ENCODE results near the gene SHANK3. TPM values are rescaled to one million over a fixed set of nuclear protein-coding genes. Genes with fewer than 3 reads are reported as not detected.

Gene SHANK3
- total and polyA plus RNA-seq, 2 donors (not counting 1 experiment from before 2014, with no cell fraction given): not detected

DNA sequence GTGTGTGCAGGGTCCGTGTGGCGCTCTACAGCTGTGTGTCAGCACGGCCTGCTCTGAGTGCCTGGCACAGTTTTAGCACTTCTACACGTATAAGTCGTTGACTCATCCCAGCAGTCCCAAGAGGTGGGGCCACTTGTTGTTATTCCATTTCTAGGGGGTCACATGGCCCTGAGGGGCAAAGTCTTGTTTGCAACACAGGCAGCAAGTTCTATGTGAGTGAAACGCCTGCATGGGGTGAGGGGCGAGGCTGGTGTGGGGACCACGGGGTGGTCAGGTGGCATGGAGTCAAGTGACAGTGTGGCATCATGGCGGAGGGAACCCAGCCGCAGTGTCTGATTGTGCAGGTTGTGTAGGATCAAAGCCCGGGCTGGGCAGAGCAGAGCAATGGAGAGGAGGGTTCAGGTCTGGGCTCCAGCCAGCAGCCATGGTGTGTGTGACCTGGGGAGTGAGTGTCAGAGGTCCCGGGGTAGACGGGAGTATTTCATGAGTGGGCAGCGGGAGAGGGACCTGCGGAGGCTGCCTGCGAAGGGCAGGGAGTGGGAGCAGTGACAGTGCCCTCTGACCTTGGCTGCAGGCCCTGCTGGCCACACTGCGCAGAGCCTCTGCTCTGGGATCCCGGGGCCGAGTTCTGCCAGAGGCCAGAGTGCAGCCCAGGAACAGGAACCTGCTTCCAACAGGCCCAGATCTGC lies 27.9 kb downstream of the SHANK3 start:
- no peak for DNase-seq
- H3K27ac Mint-ChIP-seq: no peak overlapping the region
- TF ChIP-seq, protein P1, sequence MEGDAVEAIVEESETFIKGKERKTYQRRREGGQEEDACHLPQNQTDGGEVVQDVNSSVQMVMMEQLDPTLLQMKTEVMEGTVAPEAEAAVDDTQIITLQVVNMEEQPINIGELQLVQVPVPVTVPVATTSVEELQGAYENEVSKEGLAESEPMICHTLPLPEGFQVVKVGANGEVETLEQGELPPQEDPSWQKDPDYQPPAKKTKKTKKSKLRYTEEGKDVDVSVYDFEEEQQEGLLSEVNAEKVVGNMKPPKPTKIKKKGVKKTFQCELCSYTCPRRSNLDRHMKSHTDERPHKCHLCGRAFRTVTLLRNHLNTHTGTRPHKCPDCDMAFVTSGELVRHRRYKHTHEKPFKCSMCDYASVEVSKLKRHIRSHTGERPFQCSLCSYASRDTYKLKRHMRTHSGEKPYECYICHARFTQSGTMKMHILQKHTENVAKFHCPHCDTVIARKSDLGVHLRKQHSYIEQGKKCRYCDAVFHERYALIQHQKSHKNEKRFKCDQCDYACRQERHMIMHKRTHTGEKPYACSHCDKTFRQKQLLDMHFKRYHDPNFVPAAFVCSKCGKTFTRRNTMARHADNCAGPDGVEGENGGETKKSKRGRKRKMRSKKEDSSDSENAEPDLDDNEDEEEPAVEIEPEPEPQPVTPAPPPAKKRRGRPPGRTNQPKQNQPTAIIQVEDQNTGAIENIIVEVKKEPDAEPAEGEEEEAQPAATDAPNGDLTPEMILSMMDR (IDR thresholded peaks at IDR 0.05): no peak
- TF ChIP-seq EZH2 (IDR thresholded peaks at IDR 0.05; ENCODE audit: borderline replicate concordance, insufficient read depth, low read depth, low read length, poor library complexity, severe bottlenecking): no peak

DNA sequence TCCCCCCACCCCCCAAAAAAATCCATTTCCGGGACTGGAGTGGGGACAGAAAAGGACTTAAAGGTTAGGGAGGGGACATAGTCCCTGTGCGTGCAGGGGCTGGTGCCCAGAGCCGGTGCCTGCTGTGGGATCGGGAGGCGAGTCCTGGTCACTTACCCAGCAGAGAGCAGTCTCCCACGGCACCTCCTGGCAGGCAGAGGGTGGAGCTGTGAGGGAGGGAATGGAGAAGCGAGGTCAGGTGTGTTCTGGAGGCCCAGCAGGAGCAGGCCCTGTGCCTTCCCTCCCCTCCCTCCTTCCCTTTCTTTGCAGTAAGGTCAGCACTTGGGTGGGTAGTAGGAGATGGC lies 28.4 kb downstream of the SHANK3 start:
- Histone ChIP-seq H3K4me2 (replicated peaks; ENCODE audit: low read depth, low read length, poor library complexity, severe bottlenecking) (no peak overlapping the region), H3K27ac (ENCODE audit: low read length in 2 of 2) (no peak overlapping the region), H3K4me1 (ENCODE audit: control insufficient read depth in 2 of 2, insufficient read depth in 2 of 2, low read length in 2 of 2) (no peaks in the 10 kb centered on the region), H3K36me3 (replicated peaks in 1 of 2; ENCODE audit: control extremely low read depth in 1 of 2, control insufficient read depth in 1 of 2, extremely low read depth in 1 of 2, insufficient read depth in 2 of 2, low read length in 1 of 2) (no peaks in the 10 kb centered on the region), H3K4me3 (ENCODE audit: control extremely low read depth in 1 of 5, extremely low read depth in 1 of 5, insufficient read depth in 1 of 5, low read depth in 2 of 5, low read length in 4 of 5) (no peak overlapping the region), H2AFZ (ENCODE audit: insufficient read depth, low read depth, low read length, poor library complexity, severe bottlenecking) (no peak overlapping the region), H3K9me3 (ENCODE audit: control extremely low read depth in 1 of 3, control insufficient read depth in 2 of 3, insufficient read depth in 1 of 3, low read length in 2 of 3) (no peaks in the 10 kb centered on the region), H3K79me2 (ENCODE audit: control insufficient read depth, insufficient read depth, low read length) (no peaks in the 10 kb centered on the region), H3K27me3 (replicated peaks in 1 of 4; ENCODE audit: control extremely low read depth in 1 of 4, control insufficient read depth in 3 of 4, insufficient read depth in 4 of 4, low read length in 3 of 4) (no peaks in the 10 kb centered on the region), H4K20me1 (ENCODE audit: control insufficient read depth, insufficient read depth, low read length, poor library complexity, severe bottlenecking) (no peaks in the 10 kb centered on the region), H3K9ac (ENCODE audit: low read length) (no peak overlapping the region)
- Mint-ChIP-seq H3K27ac (no peak overlapping the region), H3K4me1 (no peaks in the 10 kb centered on the region), H3K4me3 (no peak overlapping the region), H3K27me3 (peaks cover 8% of the 10 kb centered on the region), H3K9me3 (ENCODE audit: insufficient read depth) (no peaks in the 10 kb centered on the region)
- POLR2A ChIA-PET: no interaction called here
- TF ChIP-seq EZH2 (IDR thresholded peaks at IDR 0.05; ENCODE audit: borderline replicate concordance, insufficient read depth, low read depth, low read length, poor library complexity, severe bottlenecking): no peak
- TF ChIP-seq, protein P1 (IDR thresholded peaks at IDR 0.05): no peak
- intact Hi-C loops (cut with micrococcal nuclease): no loop called here
- CTCF ChIA-PET: no interaction called here
- DNase-seq: no peak
- ATAC-seq (ENCODE audit: low read depth): no peak
- WGBS (ENCODE audit: insufficient coverage): 78% methylated on average over 5 of the region's 7 CpGs

More for the DNA sequence above, 27.9 kb downstream of the SHANK3 start:
- ATAC-seq (ENCODE audit: low read depth): no peak
- 92% methylated on average over 18 of the region's 19 CpGs for WGBS (ENCODE audit: insufficient coverage)
- Histone ChIP-seq H4K20me1 (ENCODE audit: control insufficient read depth, insufficient read depth, low read length, poor library complexity, severe bottlenecking) (no peaks in the 10 kb centered on the region), H3K4me2 (replicated peaks; ENCODE audit: low read depth, low read length, poor library complexity, severe bottlenecking) (no peak overlapping the region), H3K9me3 (ENCODE audit: control extremely low read depth in 1 of 3, control insufficient read depth in 2 of 3, insufficient read depth in 1 of 3, low read length in 2 of 3) (no peaks in the 10 kb centered on the region), H3K9ac (ENCODE audit: low read length) (no peak overlapping the region), H3K27ac (ENCODE audit: low read length in 2 of 2) (no peak overlapping the region), H3K27me3 (replicated peaks in 1 of 4; ENCODE audit: control extremely low read depth in 1 of 4, control insufficient read depth in 3 of 4, insufficient read depth in 4 of 4, low read length in 3 of 4) (no peaks in the 10 kb centered on the region), H2AFZ (ENCODE audit: insufficient read depth, low read depth, low read length, poor library complexity, severe bottlenecking) (no peak overlapping the region), H3K4me1 (ENCODE audit: control insufficient read depth in 2 of 2, insufficient read depth in 2 of 2, low read length in 2 of 2) (no peaks in the 10 kb centered on the region), H3K4me3 (ENCODE audit: control extremely low read depth in 1 of 5, extremely low read depth in 1 of 5, insufficient read depth in 1 of 5, low read depth in 2 of 5, low read length in 4 of 5) (no peak overlapping the region), H3K36me3 (replicated peaks in 1 of 2; ENCODE audit: control extremely low read depth in 1 of 2, control insufficient read depth in 1 of 2, extremely low read depth in 1 of 2, insufficient read depth in 2 of 2, low read length in 1 of 2) (no peaks in the 10 kb centered on the region), H3K79me2 (ENCODE audit: control insufficient read depth, insufficient read depth, low read length) (no peaks in the 10 kb centered on the region)
- Mint-ChIP-seq H3K27me3 (peaks cover 12% of the 10 kb centered on the region), H3K4me1 (no peaks in the 10 kb centered on the region), H3K9me3 (ENCODE audit: insufficient read depth) (no peaks in the 10 kb centered on the region), H3K4me3 (no peak overlapping the region)
- intact Hi-C loops (cut with micrococcal nuclease): no loop called here
- ChIA-PET POLR2A (no interaction called here), CTCF (no interaction called here)
